ENCODE data around the gene OPA3. TPM values are rescaled to one million over a fixed set of nuclear protein-coding genes. Genes with fewer than 3 reads are reported as not detected.

OPA3 gene
- total RNA-seq, 2 experiments from 2014 or later, result 5.8 to 12.0 TPM

DNA sequence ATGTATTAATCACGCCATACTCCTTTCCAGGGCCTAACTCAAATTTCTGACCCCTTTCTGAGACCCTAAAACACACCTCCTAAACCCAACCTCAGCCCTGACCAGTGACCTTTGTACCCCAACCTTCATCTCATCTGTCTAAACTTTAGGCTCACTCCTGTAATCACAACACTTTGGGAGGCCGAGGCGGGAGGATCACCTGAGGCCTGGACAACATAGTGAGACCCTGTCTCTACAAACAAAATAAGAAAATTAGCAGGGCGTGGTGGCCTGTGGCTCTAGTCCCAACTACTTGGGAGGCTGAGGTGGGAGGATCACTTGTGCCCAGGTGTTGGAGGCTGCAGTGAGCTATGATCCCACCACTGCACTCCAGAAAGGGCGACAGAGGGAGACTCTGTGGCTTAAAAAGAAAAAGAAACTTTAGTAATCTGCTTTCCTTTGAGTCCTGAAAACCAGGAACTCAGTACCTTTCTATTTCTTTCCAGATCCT is 92.4 kb downstream of the OPA3 start:
- intact Hi-C loops (cut with micrococcal nuclease; ENCODE audit: unreplicated experiment), result no loop called here
- Histone ChIP-seq H3K79me2 (ENCODE audit: insufficient read depth, low read depth, low read length) (no peaks in the 10 kb centered on the region), H3K9me3 (ENCODE audit: low read length) (no peaks in the 10 kb centered on the region), H4K20me1 (ENCODE audit: insufficient read depth, low read length) (no peaks in the 10 kb centered on the region), H3K27ac (ENCODE audit: low read depth, low read length, poor library complexity, severe bottlenecking) (peak overlapping the region; percentile 57), H3K9me2 (ENCODE audit: insufficient read depth, low read length) (no peaks in the 10 kb centered on the region), H3K4me3 (ENCODE audit: low read depth, low read length, poor library complexity, severe bottlenecking) (peak overlapping the region; percentile 71), H3K4me2 (ENCODE audit: low read length) (peak overlapping the region; percentile 75), H2AFZ (ENCODE audit: low read length) (peak overlapping the region; percentile 80; the same call in 1 of the 2 replicates), H3K4me1 (ENCODE audit: insufficient read depth, low read length, poor library complexity, severe bottlenecking) (peaks cover 25% of the 10 kb centered on the region), H3K36me3 (ENCODE audit: insufficient read depth, low read length) (no peaks in the 10 kb centered on the region)
- no peak for DNase-seq (ENCODE audit: low spot score)
- no TSS peak for BruUV-seq (replicated peaks)
- CTCF ChIA-PET (ENCODE audit: unreplicated experiment), result no interaction called here
- TF ChIP-seq, protein P1, sequence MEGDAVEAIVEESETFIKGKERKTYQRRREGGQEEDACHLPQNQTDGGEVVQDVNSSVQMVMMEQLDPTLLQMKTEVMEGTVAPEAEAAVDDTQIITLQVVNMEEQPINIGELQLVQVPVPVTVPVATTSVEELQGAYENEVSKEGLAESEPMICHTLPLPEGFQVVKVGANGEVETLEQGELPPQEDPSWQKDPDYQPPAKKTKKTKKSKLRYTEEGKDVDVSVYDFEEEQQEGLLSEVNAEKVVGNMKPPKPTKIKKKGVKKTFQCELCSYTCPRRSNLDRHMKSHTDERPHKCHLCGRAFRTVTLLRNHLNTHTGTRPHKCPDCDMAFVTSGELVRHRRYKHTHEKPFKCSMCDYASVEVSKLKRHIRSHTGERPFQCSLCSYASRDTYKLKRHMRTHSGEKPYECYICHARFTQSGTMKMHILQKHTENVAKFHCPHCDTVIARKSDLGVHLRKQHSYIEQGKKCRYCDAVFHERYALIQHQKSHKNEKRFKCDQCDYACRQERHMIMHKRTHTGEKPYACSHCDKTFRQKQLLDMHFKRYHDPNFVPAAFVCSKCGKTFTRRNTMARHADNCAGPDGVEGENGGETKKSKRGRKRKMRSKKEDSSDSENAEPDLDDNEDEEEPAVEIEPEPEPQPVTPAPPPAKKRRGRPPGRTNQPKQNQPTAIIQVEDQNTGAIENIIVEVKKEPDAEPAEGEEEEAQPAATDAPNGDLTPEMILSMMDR (conservative IDR thresholded peaks at IDR 0.05; ENCODE audit: low read length), result no peak
- TF ChIP-seq EZH2phosphoT487 (IDR thresholded peaks at IDR 0.05; ENCODE audit: borderline replicate concordance, low read depth, low read length), result no peak
- POLR2A ChIA-PET, result no interaction called here

DNA sequence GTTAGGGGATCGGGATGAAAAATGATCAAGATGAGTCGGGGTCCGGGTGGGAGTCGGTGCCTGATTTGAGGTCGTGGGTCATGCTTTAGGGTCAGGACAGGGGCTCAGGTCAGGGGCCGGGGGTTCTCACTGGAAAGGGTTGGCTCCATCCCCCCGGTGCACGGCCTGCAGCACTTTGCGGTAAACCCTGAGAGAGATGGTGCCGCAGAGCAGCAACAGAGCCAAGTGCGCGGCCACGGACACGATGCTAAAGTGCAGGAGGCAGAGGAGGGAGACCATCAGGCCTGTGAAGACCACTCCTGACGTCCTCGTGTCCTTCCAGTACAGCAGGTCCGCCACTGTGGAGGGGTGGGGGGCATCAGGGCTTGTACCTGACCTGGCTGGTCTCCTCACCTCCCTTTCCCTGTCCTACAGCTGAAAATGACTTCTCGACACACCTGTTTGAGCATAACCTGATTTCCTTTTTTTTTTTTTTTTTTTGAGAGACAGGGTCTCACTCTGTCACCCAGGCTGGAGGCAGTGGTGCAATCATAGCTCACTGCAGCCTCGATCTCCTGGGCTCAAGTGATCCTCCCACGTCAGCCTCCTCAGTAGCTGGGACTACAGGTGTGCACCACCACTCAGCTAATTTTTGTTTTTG is 95.3 kb downstream of the OPA3 start:
- H4K20me1 ChIP-seq (ENCODE audit: insufficient read depth, low read length), result no peaks in the 10 kb centered on the region
- H3K79me2 ChIP-seq (ENCODE audit: insufficient read depth, low read depth, low read length), result no peaks in the 10 kb centered on the region
- H3K9me3 ChIP-seq (ENCODE audit: low read length), result no peaks in the 10 kb centered on the region
- intact Hi-C loops (cut with micrococcal nuclease; ENCODE audit: unreplicated experiment), result no loop called here
- TF ChIP-seq, protein P1 (conservative IDR thresholded peaks at IDR 0.05; ENCODE audit: low read length), result no peak
- TF ChIP-seq EZH2phosphoT487 (IDR thresholded peaks at IDR 0.05; ENCODE audit: borderline replicate concordance, low read depth, low read length), result no peak
- peaks cover 26% of the 10 kb centered on the region for H3K4me1 ChIP-seq (ENCODE audit: insufficient read depth, low read length, poor library complexity, severe bottlenecking)
- H3K36me3 ChIP-seq (ENCODE audit: insufficient read depth, low read length), result no peaks in the 10 kb centered on the region
- H2AFZ ChIP-seq (ENCODE audit: low read length), result no peak overlapping the region
- H3K4me3 ChIP-seq (ENCODE audit: low read depth, low read length, poor library complexity, severe bottlenecking), result no peak overlapping the region
- CTCF ChIA-PET (ENCODE audit: unreplicated experiment), result no interaction called here
- no peak for DNase-seq (ENCODE audit: low spot score)
- H3K9me2 ChIP-seq (ENCODE audit: insufficient read depth, low read length), result no peaks in the 10 kb centered on the region
- no peak overlapping the region for H3K4me2 ChIP-seq (ENCODE audit: low read length)
- POLR2A ChIA-PET, result interaction anchor here (0.6 to 0.7 kb wide), 2 partner anchors 10 to 124 kb away, joined by 3 read pairs; no protein-coding TSS in a partner anchor
- no peak overlapping the region for H3K27ac ChIP-seq (ENCODE audit: low read depth, low read length, poor library complexity, severe bottlenecking)
- BruUV-seq (replicated peaks), result no TSS peak

DNA sequence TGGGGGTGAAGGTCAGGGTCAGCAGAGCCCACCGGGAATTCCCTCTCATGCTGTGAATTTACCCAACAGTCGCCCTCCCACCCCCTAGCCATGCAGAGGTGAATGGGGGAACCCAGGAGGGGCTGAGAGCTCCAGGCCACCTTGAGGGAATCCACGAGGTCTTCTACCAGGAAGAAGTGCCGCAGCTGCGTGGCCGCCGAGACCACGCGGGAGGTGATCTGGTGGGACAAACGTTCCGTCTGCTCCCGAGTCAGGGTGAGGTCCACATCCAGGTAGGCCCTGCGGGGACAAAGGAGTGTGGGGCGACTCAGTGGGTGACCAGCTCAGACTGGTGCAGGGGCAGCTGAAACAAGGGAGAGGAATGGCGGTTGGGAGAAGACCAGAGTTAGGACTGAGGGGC is 95.9 kb downstream of the OPA3 start:
- Histone ChIP-seq H3K9me3 (ENCODE audit: low read length) (no peaks in the 10 kb centered on the region), H3K4me2 (ENCODE audit: low read length) (no peak overlapping the region), H3K27ac (ENCODE audit: low read depth, low read length, poor library complexity, severe bottlenecking) (no peak overlapping the region), H2AFZ (ENCODE audit: low read length) (no peak overlapping the region), H3K9me2 (ENCODE audit: insufficient read depth, low read length) (no peaks in the 10 kb centered on the region), H3K36me3 (ENCODE audit: insufficient read depth, low read length) (no peaks in the 10 kb centered on the region), H4K20me1 (ENCODE audit: insufficient read depth, low read length) (no peaks in the 10 kb centered on the region), H3K79me2 (ENCODE audit: insufficient read depth, low read depth, low read length) (no peaks in the 10 kb centered on the region), H3K4me1 (ENCODE audit: insufficient read depth, low read length, poor library complexity, severe bottlenecking) (peaks cover 26% of the 10 kb centered on the region), H3K4me3 (ENCODE audit: low read depth, low read length, poor library complexity, severe bottlenecking) (no peak overlapping the region)
- TF ChIP-seq EZH2phosphoT487 (IDR thresholded peaks at IDR 0.05; ENCODE audit: borderline replicate concordance, low read depth, low read length), result no peak
- TF ChIP-seq, protein P1 (conservative IDR thresholded peaks at IDR 0.05; ENCODE audit: low read length), result no peak
- ChIA-PET CTCF (ENCODE audit: unreplicated experiment) (no interaction called here), POLR2A (no interaction called here)
- intact Hi-C loops (cut with micrococcal nuclease; ENCODE audit: unreplicated experiment), result no loop called here
- no peak for DNase-seq (ENCODE audit: low spot score)
- no TSS peak for BruUV-seq (replicated peaks)
